Liver (tissue), 3 donors: Measurements from ENCODE around the gene BUD13.

Source experiments
- CTCF ChIP-seq: fragments of 150-350 bp; IDR thresholded peaks from 2 replicates; pipeline ENCODE4 v1.5.1; 2017; ENCODE audit warnings: improper control_type of control experiment, low read depth, low read length; ENCODE audit not compliant: missing input control
- GABPA ChIP-seq, 2 donors: IDR thresholded peaks in 1 of 2; conservative IDR thresholded peaks in 1 of 2; 2 replicates each; pipeline ENCODE4 v1.6.1; 2016; ENCODE audit warnings: antibody characterized with exemption in 2 of 2, mild to moderate bottlenecking in 1 of 2, moderate library complexity in 1 of 2
- TAF1 ChIP-seq: conservative IDR thresholded peaks from 2 replicates; pipeline ENCODE4 v1.6.1; 2016; ENCODE audit warnings: antibody characterized with exemption, mild to moderate bottlenecking
- donor health status: healthy.
- donor health status: healthy.

- no peak for TF ChIP-seq TAF1
- TF ChIP-seq CTCF, result no peak
- TF ChIP-seq GABPA (IDR thresholded peaks at IDR 0.05 in 1 of 2, conservative IDR thresholded peaks at IDR 0.05 in 1 of 2), result no peak
These were observed 20.3 kb upstream of the BUD13 start for GRCh38 chr11:116792869-116793771.
